K562 (cell line): ENCODE measurements around the gene GINS2.

ENCODE experiments used
- CCAR2 ChIP-seq: fragments of 200-400 bp; formaldehyde crosslinking; IDR thresholded peaks from 2 replicates; pipeline ENCODE4 v1.6.1; 2017; ENCODE audit warnings: mild to moderate bottlenecking, low read depth, low read length
- YY1 ChIP-seq, 3 experiments: IDR thresholded peaks; 2 replicates each; pipeline ENCODE4 v1.6.1; 2011; ENCODE audit warnings: low read length in 2 of 3, mild to moderate bottlenecking in 2 of 3, moderate library complexity in 2 of 3, borderline replicate concordance in 1 of 3, control low read depth in 1 of 3, low read depth in 1 of 3; ENCODE audit not compliant: insufficient read depth in 3 of 3, insufficient replicate concordance in 2 of 3, control insufficient read depth in 1 of 3, insufficient read length in 1 of 3; ENCODE audit errors: extremely low read depth in 1 of 3

- TF ChIP-seq CCAR2 (no peak), YY1 (IDR thresholded peaks at IDR 0.05; ENCODE audit: borderline replicate concordance in 1 of 3, control insufficient read depth in 1 of 3, extremely low read depth in 1 of 3, insufficient read depth in 3 of 3, insufficient read length in 1 of 3, insufficient replicate concordance in 2 of 3, low read depth in 1 of 3, low read length in 2 of 3) (no peak)
Observed at GRCh38 chr16:85660843-85661739, 27.7 kb downstream of the GINS2 start.
